Activated naive CD4-positive, alpha-beta T cell treated with anti-CD3 and anti-CD28 coated beads for 36 hours (primary cell): ENCODE results near the gene PPRC1. TPM values are rescaled to one million over a fixed set of nuclear protein-coding genes. Genes with fewer than 3 reads are reported as not detected.

Experiments
- CTCF ChIA-PET: fragments of 350-600 bp; sonication (Branson Sonifier 250); formaldehyde crosslinking; loops from one replicate; lab custom pipeline; 2021; ENCODE audit warnings: antibody characterized with exemption; lab: Charles Lee
- DNase-seq: peaks from one replicate; pipeline ENCODE4 v3.0.0-alpha.2; 2020
- H3K27ac Mint-ChIP-seq: one replicate; pipeline ENCODE4 v1.8.0; 2021; ENCODE audit warnings: mild to moderate bottlenecking, mixed read lengths
- H3K27me3 Mint-ChIP-seq: one replicate; pipeline ENCODE4 v1.8.0; 2021; ENCODE audit warnings: low read depth, mixed read lengths
- H3K36me3 Mint-ChIP-seq: one replicate; pipeline ENCODE4 v1.8.0; 2021; ENCODE audit warnings: low read depth, mixed read lengths
- H3K4me1 Mint-ChIP-seq: one replicate; pipeline ENCODE4 v1.8.0; 2021; ENCODE audit warnings: low read depth, mixed read lengths
- H3K4me3 Mint-ChIP-seq: one replicate; pipeline ENCODE4 v1.8.0; 2021; ENCODE audit warnings: mild to moderate bottlenecking, moderate library complexity, mixed read lengths
- H3K9me3 Mint-ChIP-seq: one replicate; pipeline ENCODE4 v1.8.0; 2021; ENCODE audit warnings: mixed read lengths
- intact Hi-C: fragments of 100-400 bp; cut with micrococcal nuclease; formaldehyde crosslinking; loops from one replicate; pipeline ENCODE4 v1.15.1; 2023
- total RNA-seq, 2 experiments: library from RNA; stranded (reverse); gene quantifications; one replicate each; pipeline ENCODE4 v1.2.3, GENCODE V29; 2021

The PPRC1 gene
- total RNA-seq, 2 experiments from 2014 or later: 54.6 to 55.0 TPM

DNA sequence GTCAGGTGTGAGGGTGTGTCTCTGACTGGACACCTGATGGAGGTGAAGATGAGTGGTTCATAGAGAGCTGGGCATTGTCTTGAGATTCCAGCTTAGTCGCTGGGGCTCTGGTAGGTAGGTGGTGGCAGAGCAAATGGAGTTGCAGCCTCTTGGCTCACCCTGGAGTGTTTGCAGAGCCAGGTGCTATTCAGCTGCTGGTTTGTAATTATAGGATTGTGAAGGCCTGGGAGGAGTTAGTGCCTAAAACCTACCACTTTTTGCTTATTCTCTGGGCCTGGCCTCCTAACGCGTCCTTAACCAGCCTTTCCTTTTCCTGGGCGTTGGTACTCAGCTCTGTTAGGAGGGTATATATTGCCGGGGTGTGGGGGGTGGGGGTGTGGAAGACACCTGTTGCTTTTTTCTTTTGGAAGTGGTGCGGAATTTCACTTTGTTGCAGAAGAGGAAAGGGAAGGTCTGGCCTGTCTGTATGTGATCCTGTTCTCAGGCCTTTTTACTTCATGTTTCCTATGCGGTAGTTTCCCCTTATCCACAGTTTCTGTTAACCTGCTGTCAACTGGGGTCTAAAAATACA is 3.2 kb downstream of the PPRC1 start:
- peaks cover 45% of the 10 kb centered on the region for H3K4me1 Mint-ChIP-seq
- no peaks in the 10 kb centered on the region for H3K27me3 Mint-ChIP-seq
- CTCF ChIA-PET: no interaction called here
- H3K27ac Mint-ChIP-seq: peak overlapping the region; percentile 36
- no peak overlapping the region for H3K4me3 Mint-ChIP-seq
- H3K36me3 Mint-ChIP-seq: peaks cover 52% of the 10 kb centered on the region
- H3K9me3 Mint-ChIP-seq: no peaks in the 10 kb centered on the region
- intact Hi-C loops: no loop called here
- DNase-seq: no peak

DNA sequence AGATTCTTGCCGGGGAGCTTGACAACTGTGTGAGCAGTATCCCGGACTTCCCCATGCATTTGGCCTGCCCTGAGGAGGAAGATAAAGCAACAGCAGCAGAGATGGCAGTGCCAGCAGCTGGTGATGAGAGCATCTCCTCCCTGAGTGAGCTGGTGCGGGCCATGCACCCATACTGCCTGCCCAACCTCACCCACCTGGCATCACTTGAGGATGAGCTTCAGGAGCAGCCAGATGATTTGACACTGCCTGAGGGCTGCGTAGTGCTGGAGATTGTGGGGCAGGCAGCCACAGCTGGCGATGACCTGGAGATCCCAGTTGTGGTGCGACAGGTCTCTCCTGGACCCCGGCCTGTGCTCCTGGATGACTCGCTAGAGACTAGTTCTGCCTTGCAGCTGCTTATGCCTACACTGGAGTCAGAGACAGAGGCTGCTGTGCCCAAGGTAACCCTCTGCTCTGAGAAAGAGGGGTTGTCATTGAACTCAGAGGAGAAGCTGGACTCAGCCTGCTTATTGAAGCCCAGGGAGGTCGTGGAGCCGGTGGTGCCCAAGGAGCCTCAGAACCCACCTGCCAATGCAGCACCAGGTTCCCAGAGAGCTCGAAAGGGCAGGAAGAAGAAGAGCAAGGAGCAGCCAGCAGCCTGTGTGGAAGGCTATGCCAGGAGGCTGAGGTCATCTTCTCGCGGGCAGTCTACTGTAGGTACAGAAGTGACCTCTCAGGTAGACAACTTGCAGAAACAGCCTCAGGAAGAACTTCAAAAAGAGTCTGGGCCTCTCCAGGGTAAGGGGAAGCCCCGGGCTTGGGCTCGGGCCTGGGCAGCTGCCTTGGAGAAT is 6.7 kb downstream of the PPRC1 start:
- Mint-ChIP-seq H3K4me1 (peaks cover 39% of the 10 kb centered on the region), H3K9me3 (no peaks in the 10 kb centered on the region), H3K27me3 (no peaks in the 10 kb centered on the region), H3K36me3 (peaks cover 64% of the 10 kb centered on the region), H3K4me3 (no peak overlapping the region), H3K27ac (no peak overlapping the region)
- no peak for DNase-seq
- intact Hi-C loops: no loop called here
- CTCF ChIA-PET: interaction anchor here (0.6 to 1.1 kb wide), 2 partner anchors 9 to 67 kb away, joined by 3 to 4 read pairs; no protein-coding TSS in a partner anchor

DNA sequence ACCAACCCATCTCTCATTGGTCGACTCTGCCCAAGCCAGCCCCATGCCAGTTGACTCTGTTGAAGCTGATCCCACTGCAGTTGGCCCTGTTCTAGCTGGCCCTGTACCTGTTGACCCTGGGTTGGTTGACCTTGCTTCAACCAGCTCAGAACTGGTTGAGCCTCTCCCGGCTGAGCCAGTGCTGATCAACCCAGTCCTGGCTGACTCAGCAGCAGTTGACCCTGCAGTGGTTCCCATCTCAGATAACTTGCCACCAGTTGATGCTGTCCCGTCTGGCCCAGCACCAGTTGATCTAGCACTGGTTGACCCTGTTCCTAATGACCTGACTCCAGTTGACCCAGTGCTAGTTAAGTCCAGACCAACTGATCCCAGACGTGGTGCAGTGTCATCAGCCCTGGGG is 7.4 kb downstream of the PPRC1 start:
- CTCF ChIA-PET: no interaction called here
- DNase-seq: no peak
- peaks cover 64% of the 10 kb centered on the region for H3K36me3 Mint-ChIP-seq
- no peaks in the 10 kb centered on the region for H3K27me3 Mint-ChIP-seq
- no peak overlapping the region for H3K27ac Mint-ChIP-seq
- H3K4me1 Mint-ChIP-seq: peaks cover 32% of the 10 kb centered on the region
- no peaks in the 10 kb centered on the region for H3K9me3 Mint-ChIP-seq
- no peak overlapping the region for H3K4me3 Mint-ChIP-seq
- intact Hi-C loops: no loop called here

DNA sequence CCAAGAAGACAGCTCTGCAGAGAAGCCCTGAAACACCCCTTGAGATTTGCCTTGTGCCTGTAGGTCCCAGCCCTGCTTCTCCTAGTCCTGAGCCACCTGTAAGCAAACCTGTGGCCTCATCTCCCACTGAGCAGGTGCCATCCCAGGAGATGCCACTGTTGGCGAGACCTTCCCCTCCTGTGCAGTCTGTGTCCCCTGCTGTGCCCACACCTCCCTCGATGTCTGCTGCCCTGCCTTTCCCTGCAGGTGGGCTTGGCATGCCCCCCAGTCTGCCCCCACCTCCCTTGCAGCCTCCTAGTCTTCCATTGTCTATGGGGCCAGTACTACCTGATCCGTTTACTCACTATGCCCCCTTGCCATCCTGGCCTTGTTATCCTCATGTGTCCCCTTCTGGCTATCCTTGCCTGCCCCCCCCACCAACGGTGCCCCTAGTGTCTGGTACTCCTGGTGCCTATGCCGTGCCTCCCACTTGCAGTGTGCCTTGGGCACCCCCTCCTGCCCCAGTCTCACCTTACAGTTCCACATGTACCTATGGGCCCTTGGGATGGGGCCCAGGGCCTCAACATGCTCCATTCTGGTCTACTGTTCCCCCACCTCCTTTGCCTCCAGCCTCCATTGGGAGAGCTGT is 8.2 kb downstream of the PPRC1 start:
- CTCF ChIA-PET: no interaction called here
- DNase-seq: no peak
- Mint-ChIP-seq H3K36me3 (peaks cover 64% of the 10 kb centered on the region), H3K4me1 (peaks cover 23% of the 10 kb centered on the region), H3K9me3 (no peaks in the 10 kb centered on the region), H3K27me3 (no peaks in the 10 kb centered on the region), H3K4me3 (no peak overlapping the region), H3K27ac (peak overlapping the region; percentile 31)
- intact Hi-C loops: no loop called here

DNA sequence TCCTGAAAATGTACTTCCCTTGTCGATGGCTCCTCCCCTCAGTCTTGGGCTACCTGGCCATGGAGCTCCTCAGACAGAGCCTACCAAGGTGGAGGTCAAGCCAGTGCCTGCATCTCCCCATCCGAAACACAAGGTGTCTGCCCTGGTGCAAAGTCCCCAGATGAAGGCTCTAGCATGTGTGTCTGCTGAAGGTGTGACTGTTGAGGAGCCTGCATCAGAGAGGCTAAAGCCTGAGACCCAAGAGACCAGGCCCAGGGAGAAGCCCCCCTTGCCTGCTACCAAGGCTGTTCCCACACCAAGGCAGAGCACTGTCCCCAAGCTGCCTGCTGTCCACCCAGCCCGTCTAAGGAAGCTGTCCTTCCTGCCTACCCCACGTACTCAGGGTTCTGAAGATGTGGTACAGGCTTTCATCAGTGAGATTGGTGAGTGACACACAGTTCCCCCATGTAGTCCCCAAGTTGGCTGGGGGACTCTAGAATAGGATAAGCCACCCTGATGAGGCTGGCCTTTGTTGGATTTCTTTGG is 8.8 kb downstream of the PPRC1 start:
- CTCF ChIA-PET: no interaction called here
- peak overlapping the region; percentile 31 for H3K27ac Mint-ChIP-seq

DNA sequence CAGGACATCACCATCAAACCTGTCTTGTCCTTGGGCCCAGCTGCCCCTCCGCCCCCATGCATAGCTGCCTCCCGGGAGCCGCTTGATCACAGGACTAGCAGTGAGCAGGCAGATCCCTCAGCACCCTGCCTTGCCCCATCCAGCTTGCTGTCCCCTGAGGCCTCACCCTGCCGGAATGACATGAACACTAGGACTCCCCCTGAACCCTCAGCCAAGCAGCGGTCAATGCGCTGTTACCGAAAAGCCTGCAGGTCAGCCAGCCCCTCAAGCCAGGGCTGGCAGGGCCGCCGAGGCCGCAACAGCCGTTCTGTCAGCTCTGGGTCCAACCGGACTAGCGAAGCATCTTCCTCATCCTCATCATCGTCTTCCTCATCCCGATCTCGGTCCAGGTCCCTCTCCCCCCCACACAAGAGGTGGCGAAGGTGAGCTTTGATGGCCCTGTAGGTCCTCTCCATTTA is 14.2 kb downstream of the PPRC1 start:
- intact Hi-C loops: no loop called here
- CTCF ChIA-PET: interaction anchor here (0.7 to 1.1 kb wide), 3 partner anchors 15 to 247 kb away, joined by 3 read pairs; no protein-coding TSS in a partner anchor
- peak overlapping the region; percentile 66 for H3K27ac Mint-ChIP-seq
- H3K36me3 Mint-ChIP-seq: peaks cover 68% of the 10 kb centered on the region
- no peaks in the 10 kb centered on the region for H3K9me3 Mint-ChIP-seq
- peaks cover 20% of the 10 kb centered on the region for H3K4me1 Mint-ChIP-seq
- H3K27me3 Mint-ChIP-seq: no peaks in the 10 kb centered on the region
- DNase-seq: no peak
- H3K4me3 Mint-ChIP-seq: no peak overlapping the region

More for the DNA sequence above, 8.8 kb downstream of the PPRC1 start:
- Mint-ChIP-seq H3K4me1 (peaks cover 19% of the 10 kb centered on the region), H3K9me3 (no peaks in the 10 kb centered on the region), H3K4me3 (no peak overlapping the region), H3K36me3 (peaks cover 66% of the 10 kb centered on the region), H3K27me3 (no peaks in the 10 kb centered on the region)
- no peak for DNase-seq
- intact Hi-C loops: no loop called here

DNA sequence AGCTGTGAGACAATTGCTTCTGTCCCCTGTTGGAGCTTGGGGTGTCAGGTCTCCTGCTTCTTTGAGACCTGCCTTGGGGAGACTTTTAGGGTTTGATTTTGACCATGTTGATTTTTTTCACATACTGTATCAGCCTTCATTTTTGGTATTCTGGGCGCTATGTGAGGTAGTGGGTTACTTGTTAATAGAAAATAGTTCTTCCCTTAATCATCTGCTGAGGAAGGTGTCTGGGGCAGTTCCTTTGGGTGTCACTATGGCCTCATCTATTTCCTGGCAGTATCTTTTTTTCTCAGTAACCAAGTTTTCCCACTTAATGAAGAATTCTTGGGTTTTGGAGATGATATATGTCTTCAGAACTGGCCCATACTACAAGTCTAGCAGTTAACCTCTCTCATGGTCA is 14.7 kb downstream of the PPRC1 start:
- Mint-ChIP-seq H3K27me3 (no peaks in the 10 kb centered on the region), H3K9me3 (no peaks in the 10 kb centered on the region), H3K4me3 (no peak overlapping the region), H3K27ac (peak overlapping the region; percentile 66), H3K4me1 (peaks cover 19% of the 10 kb centered on the region), H3K36me3 (peaks cover 72% of the 10 kb centered on the region)
- CTCF ChIA-PET: interaction anchor here (0.9 to 1.1 kb wide), 2 partner anchors 16 to 246 kb away, joined by 3 read pairs; no protein-coding TSS in a partner anchor
- no peak for DNase-seq
- intact Hi-C loops: no loop called here

DNA sequence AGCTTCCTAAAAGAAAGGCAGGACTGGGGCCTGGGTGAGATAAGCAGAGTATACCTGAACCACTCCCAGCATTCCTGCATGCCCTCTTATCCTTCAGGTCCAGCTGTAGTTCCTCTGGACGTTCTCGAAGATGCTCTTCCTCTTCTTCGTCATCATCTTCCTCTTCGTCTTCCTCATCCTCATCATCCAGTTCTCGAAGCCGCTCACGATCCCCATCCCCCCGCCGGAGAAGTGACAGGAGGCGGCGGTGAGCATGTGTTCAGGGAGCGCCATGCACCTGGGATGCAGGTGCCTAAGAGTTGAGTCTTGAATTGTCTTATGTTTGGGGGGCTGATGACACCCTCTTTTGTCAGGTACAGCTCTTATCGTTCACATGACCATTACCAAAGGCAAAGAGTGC is 15.4 kb downstream of the PPRC1 start:
- DNase-seq: no peak
- Mint-ChIP-seq H3K4me3 (no peak overlapping the region), H3K4me1 (peaks cover 22% of the 10 kb centered on the region), H3K9me3 (no peaks in the 10 kb centered on the region), H3K36me3 (peaks cover 73% of the 10 kb centered on the region), H3K27ac (peak overlapping the region; percentile 96), H3K27me3 (no peaks in the 10 kb centered on the region)
- intact Hi-C loops: no loop called here
- CTCF ChIA-PET: interaction anchor here (1.4 kb wide), 1 partner anchor 21 kb away, joined by 5 read pairs; no protein-coding TSS in a partner anchor

DNA sequence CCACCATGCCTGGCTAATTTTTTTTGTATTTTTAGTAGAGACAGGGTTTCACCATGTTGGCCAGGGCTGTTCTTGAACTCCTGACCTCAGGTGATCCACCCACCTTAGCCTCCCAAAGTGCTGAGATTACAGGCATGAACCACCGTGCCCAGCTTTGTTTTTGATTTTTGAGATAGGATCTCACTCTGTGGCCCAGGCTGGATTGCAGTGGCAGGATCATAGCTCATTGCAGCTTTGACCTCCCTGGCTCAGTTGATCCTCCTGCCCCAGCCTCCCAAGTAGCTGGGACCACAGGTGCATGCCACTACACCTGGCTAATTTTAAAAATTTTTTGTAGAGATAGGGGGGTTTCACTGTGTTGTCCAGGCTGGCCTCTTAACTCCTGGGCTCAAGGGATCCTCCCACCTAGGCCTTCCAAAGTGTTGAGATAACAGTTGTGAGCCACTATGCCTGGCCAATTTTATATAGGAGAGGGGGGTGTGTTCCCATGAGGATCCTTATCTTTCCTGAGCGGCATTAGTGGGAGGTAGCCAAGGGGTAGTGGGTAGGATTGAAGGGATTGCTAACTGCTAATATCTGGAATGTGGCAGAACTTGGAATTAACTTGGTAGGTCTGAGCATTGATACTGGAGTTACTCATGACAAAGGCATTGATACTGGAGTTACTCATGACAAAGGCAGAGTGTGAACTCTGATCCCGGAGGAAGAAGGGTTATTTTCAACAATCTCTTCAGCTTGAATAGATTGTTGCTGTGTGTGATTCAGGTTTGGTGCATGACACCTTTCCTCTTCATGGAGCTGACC is 18.3 kb downstream of the PPRC1 start:
- CTCF ChIA-PET: interaction anchor here (1.0 to 2.5 kb wide), 3 partner anchors 13 to 20 kb away, joined by 3 to 6 read pairs (median 5); partner anchors contain the start of gene PPRC1
- Mint-ChIP-seq H3K4me3 (peak overlapping the region; percentile 98), H3K27ac (peak overlapping the region; percentile 96), H3K36me3 (peaks cover 76% of the 10 kb centered on the region), H3K4me1 (peaks cover 45% of the 10 kb centered on the region), H3K27me3 (no peaks in the 10 kb centered on the region), H3K9me3 (no peaks in the 10 kb centered on the region)
- DNase-seq: no peak
- intact Hi-C loops: no loop called here

DNA sequence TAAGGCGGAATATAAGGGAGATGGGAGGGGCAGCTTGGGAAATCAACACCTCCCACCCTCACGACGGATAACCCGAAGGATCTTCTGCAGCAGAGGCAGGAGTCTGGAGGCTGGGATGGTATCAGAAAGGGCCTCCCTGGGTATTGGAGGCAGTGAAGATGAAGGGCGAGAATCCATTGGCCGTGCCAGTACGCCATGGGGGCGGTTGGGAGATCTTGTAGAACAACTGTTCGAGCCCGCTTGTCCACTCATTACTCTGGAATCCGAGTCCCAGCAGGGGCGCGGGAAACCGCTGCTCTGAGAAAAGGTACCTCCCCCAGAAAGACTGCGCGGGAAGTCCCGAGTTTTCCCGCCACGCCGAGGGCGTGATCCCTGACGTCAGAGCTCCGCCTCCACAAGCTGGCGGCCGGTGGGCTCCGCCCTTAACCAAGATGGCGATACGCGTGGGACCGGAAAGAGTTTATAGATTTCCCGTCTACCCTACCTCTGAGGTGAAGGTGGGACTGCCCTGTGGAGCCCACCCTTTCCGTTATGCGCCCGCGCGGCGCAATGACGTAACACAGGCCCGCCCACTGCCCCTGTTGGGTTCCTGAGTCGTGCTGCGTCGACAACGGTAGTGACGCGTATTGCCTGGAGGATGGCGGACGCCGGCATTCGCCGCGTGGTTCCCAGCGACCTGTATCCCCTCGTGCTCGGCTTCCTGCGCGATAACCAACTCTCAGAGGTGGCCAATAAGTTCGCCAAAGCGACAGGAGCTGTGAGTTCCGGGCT is 19.1 kb downstream of the PPRC1 start, which contains the start of gene NOLC1:
Gene NOLC1 (plus strand): TSS at position 616 of the 771 bp plus-strand sequence. CDS start 22 bp downstream, at position 638.
- CTCF ChIA-PET: interaction anchor here (1.0 to 2.5 kb wide), 2 partner anchors 14 to 19 kb away, joined by 3 to 5 read pairs; partner anchors contain the start of gene PPRC1
- DNase-seq: peak; percentile 100
- H3K4me3 Mint-ChIP-seq: peak within 1 kb of the TSS; percentile 98
- intact Hi-C loops: loop anchor here (1.0 to 2.0 kb wide), 11 partner anchors 20 to 562 kb away; partner anchors contain the start of genes ACTR1A, ARL3, ARMH3 and CUEDC2
- H3K9me3 Mint-ChIP-seq: no peaks in the 10 kb centered on the region
- no peaks in the 10 kb centered on the region for H3K27me3 Mint-ChIP-seq
- H3K36me3 Mint-ChIP-seq: peaks cover 82% of the 10 kb centered on the region
- peak within 1 kb of the TSS; percentile 96 for H3K27ac Mint-ChIP-seq
- H3K4me1 Mint-ChIP-seq: peaks cover 53% of the 10 kb centered on the region

DNA sequence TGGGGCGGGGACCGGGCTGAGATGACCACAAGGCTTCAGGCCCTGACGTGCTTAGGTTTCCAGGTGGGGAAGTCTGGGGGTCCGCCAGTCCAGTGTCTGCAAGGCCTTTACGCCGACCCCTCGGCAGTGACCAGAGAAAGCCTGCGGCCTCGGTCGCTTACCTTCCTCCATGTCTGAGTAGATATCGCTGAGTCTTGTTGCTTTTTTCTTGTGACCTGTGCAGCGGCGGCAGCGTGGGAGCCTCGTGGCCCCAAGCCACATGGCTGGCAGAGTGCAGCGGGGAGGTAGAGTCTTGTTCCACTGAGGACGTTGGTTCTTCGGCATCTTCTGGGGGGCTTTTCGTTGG is 19.7 kb downstream of the PPRC1 start:
- Mint-ChIP-seq H3K4me3 (peak overlapping the region; percentile 98), H3K27ac (peak overlapping the region; percentile 96), H3K9me3 (no peaks in the 10 kb centered on the region), H3K36me3 (peaks cover 83% of the 10 kb centered on the region), H3K4me1 (peaks cover 59% of the 10 kb centered on the region), H3K27me3 (no peaks in the 10 kb centered on the region)
- DNase-seq: peak; percentile 38
- CTCF ChIA-PET: interaction anchor here (2.5 kb wide), 1 partner anchor 20 kb away, joined by 5 read pairs; the partner anchor contains the start of gene PPRC1
- intact Hi-C loops: loop anchor here (1.0 to 2.0 kb wide), 11 partner anchors 20 to 562 kb away; partner anchors contain the start of genes ACTR1A, ARL3, ARMH3 and CUEDC2
